ENCODE data around the gene SPRTN.
A peak's percentile ranks its signal among the peaks of the same experiment; 100 is the strongest.
"Not testable (repeated sequence)": the region's sequence is repeated elsewhere in the genome, so short reads cannot be mapped to it uniquely, and the experiment has no call there.

The SPRTN gene

GRCh38 chr1:231335663-231336602 is 2.2 kb upstream of the SPRTN start:
- no peak for DNase-seq (ENCODE audit: low read depth in 1 of 2, low spot score in 1 of 2)

- DNase-seq (ENCODE audit: low read depth in 1 of 2, low spot score in 1 of 2), result peak in 1 of 2 donors; percentile 34
These were observed 1.0 kb upstream of the SPRTN start for GRCh38 chr1:231337043-231337471.

- peak; percentile 93 to 97 for DNase-seq (ENCODE audit: low read depth in 1 of 2, low spot score in 1 of 2)
These were observed 422 bp upstream of the SPRTN start, which contains the start of gene EXOC8 for GRCh38 chr1:231337472-231338269. Gene EXOC8, minus strand, starts transcription at chr1:231337852. Its CDS starts 107 bp downstream, at chr1:231337745.

- DNase-seq (ENCODE audit: low read depth in 1 of 2, low spot score in 1 of 2), result no peak
These were observed 2.4 kb downstream of the SPRTN start for GRCh38 chr1:231340328-231341013.

- DNase-seq (ENCODE audit: low read depth in 1 of 2, low spot score in 1 of 2), result no peak
These were observed 9.9 kb downstream of the SPRTN start for GRCh38 chr1:231347961-231348360.

- DNase-seq (ENCODE audit: low read depth in 1 of 2, low spot score in 1 of 2), result no peak
These were observed 10.3 kb downstream of the SPRTN start for GRCh38 chr1:231348442-231348841.

GRCh38 chr1:231348856-231349255 is 10.8 kb downstream of the SPRTN start:
- DNase-seq (ENCODE audit: low read depth in 1 of 2, low spot score in 1 of 2), result not testable (repeated sequence)

- DNase-seq (ENCODE audit: low read depth in 1 of 2, low spot score in 1 of 2), result no peak
These were observed 13.7 kb downstream of the SPRTN start for GRCh38 chr1:231351816-231352215.

- DNase-seq (ENCODE audit: low read depth in 1 of 2, low spot score in 1 of 2), result no peak
These were observed 15.0 kb downstream of the SPRTN start for GRCh38 chr1:231353086-231353485.

- no peak for DNase-seq (ENCODE audit: low read depth in 1 of 2, low spot score in 1 of 2)
These were observed 16.4 kb downstream of the SPRTN start for GRCh38 chr1:231354330-231355020.

GRCh38 chr1:231355171-231355570 is 17.1 kb downstream of the SPRTN start:
- DNase-seq (ENCODE audit: low read depth in 1 of 2, low spot score in 1 of 2), result no peak

- no peak for DNase-seq (ENCODE audit: low read depth in 1 of 2, low spot score in 1 of 2)
These were observed 19.2 kb downstream of the SPRTN start for GRCh38 chr1:231357187-231357772.

- DNase-seq (ENCODE audit: low read depth in 1 of 2, low spot score in 1 of 2), result no peak
These were observed 19.8 kb downstream of the SPRTN start for GRCh38 chr1:231357831-231358354.

GRCh38 chr1:231359113-231359512 is 21.0 kb downstream of the SPRTN start:
- no peak for DNase-seq (ENCODE audit: low read depth in 1 of 2, low spot score in 1 of 2)

- no peak for DNase-seq (ENCODE audit: low read depth in 1 of 2, low spot score in 1 of 2)
These were observed 24.2 kb downstream of the SPRTN start for GRCh38 chr1:231362325-231362724.

GRCh38 chr1:231363624-231364023 is 25.5 kb downstream of the SPRTN start:
- no peak for DNase-seq (ENCODE audit: low read depth in 1 of 2, low spot score in 1 of 2)

GRCh38 chr1:231364192-231364591 is 26.1 kb downstream of the SPRTN start:
- no peak for DNase-seq (ENCODE audit: low read depth in 1 of 2, low spot score in 1 of 2)

GRCh38 chr1:231369282-231369681 is 31.2 kb downstream of the SPRTN start:
- DNase-seq (ENCODE audit: low read depth in 1 of 2, low spot score in 1 of 2), result no peak

GRCh38 chr1:231372501-231372900 is 34.4 kb downstream of the SPRTN start:
- no peak for DNase-seq (ENCODE audit: low read depth in 1 of 2, low spot score in 1 of 2)

GRCh38 chr1:231374394-231374793 is 36.3 kb downstream of the SPRTN start:
- DNase-seq (ENCODE audit: low read depth in 1 of 2, low spot score in 1 of 2), result no peak
